Loucy (cell line): ENCODE data around the gene PRDM5.
"Not testable (repeated sequence)": the region's sequence is repeated elsewhere in the genome, so short reads cannot be mapped to it uniquely, and the experiment has no call there.

Experiments used
- H2AFZ ChIP-seq: fragments of 200-600 bp; sonication (generic); 2 replicates; pipeline ENCODE4 v1.6.0; 2016; ENCODE audit warnings: antibody characterized with exemption, mild to moderate bottlenecking, low read length, moderate library complexity
- H3F3A ChIP-seq: fragments of 200-600 bp; 2 replicates; pipeline ENCODE4 v1.6.0; 2016; ENCODE audit warnings: antibody characterized with exemption, low read depth, mild to moderate bottlenecking
- H3K27me3 ChIP-seq: fragments of 200-600 bp; sonication (generic); 2 replicates; pipeline ENCODE4 v1.6.1; 2014; ENCODE audit warnings: low read length, mild to moderate bottlenecking; ENCODE audit not compliant: insufficient read depth, poor library complexity, severe bottlenecking
- H3K36me3 ChIP-seq: fragments of 200-600 bp; sonication (generic); 2 replicates; pipeline ENCODE4 v1.6.1; 2016; ENCODE audit warnings: low read length; ENCODE audit not compliant: insufficient read depth
- H3K4me1 ChIP-seq: fragments of 200-600 bp; sonication (generic); 2 replicates; pipeline ENCODE4 v1.5.1; 2014; ENCODE audit warnings: low read length, mild to moderate bottlenecking; ENCODE audit not compliant: insufficient read depth, poor library complexity, severe bottlenecking
- H3K4me2 ChIP-seq: fragments of 200-600 bp; sonication (generic); 2 replicates; pipeline ENCODE4 v1.6.0; 2014; ENCODE audit warnings: antibody characterized with exemption, low read length, low read depth, mild to moderate bottlenecking; ENCODE audit not compliant: poor library complexity, severe bottlenecking
- H3K4me3 ChIP-seq: fragments of 200-600 bp; sonication (generic); 2 replicates; pipeline ENCODE4 v1.5.1; 2014; ENCODE audit warnings: low read length, mild to moderate bottlenecking, mixed read lengths; ENCODE audit not compliant: poor library complexity, severe bottlenecking
- H3K79me2 ChIP-seq: fragments of 200-600 bp; sonication (generic); 2 replicates; pipeline ENCODE4 v1.6.1; 2014; ENCODE audit warnings: low read length; ENCODE audit not compliant: insufficient read depth
- H3K9ac ChIP-seq: fragments of 200-600 bp; sonication (generic); 2 replicates; pipeline ENCODE4 v1.6.0; 2014; ENCODE audit warnings: mild to moderate bottlenecking, low read depth, low read length, moderate library complexity; ENCODE audit not compliant: poor library complexity, severe bottlenecking
- H3K9me2 ChIP-seq: fragments of 200-600 bp; sonication (generic); replicated peaks from 2 replicates; pipeline ENCODE4 v1.6.1; 2016; ENCODE audit warnings: low read depth, low read length, mixed read lengths
- H3K9me3 ChIP-seq: fragments of 200-600 bp; sonication (generic); 2 replicates; pipeline ENCODE4 v1.6.1; 2014; ENCODE audit warnings: mild to moderate bottlenecking, antibody characterized with exemption, low read length, low read depth; ENCODE audit not compliant: insufficient read depth
- H4K20me1 ChIP-seq: fragments of 200-600 bp; sonication (generic); 2 replicates; pipeline ENCODE4 v1.6.0; 2014; ENCODE audit warnings: antibody characterized with exemption, low read length, mild to moderate bottlenecking; ENCODE audit not compliant: insufficient read depth, poor library complexity, severe bottlenecking
- EZH2phosphoT487 ChIP-seq: fragments of 200-600 bp; IDR thresholded peaks from 2 replicates; pipeline ENCODE4 v1.6.1; 2018; ENCODE audit warnings: antibody characterized with exemption, mild to moderate bottlenecking, moderate library complexity, borderline replicate concordance
- TF ChIP-seq, protein P1 (sequence below): fragments of 200-600 bp; sonication (generic); conservative IDR thresholded peaks from 2 replicates; pipeline ENCODE4 v1.5.1; 2014; ENCODE audit warnings: mild to moderate bottlenecking, antibody characterized with exemption, low read length

The PRDM5 gene

DNA sequence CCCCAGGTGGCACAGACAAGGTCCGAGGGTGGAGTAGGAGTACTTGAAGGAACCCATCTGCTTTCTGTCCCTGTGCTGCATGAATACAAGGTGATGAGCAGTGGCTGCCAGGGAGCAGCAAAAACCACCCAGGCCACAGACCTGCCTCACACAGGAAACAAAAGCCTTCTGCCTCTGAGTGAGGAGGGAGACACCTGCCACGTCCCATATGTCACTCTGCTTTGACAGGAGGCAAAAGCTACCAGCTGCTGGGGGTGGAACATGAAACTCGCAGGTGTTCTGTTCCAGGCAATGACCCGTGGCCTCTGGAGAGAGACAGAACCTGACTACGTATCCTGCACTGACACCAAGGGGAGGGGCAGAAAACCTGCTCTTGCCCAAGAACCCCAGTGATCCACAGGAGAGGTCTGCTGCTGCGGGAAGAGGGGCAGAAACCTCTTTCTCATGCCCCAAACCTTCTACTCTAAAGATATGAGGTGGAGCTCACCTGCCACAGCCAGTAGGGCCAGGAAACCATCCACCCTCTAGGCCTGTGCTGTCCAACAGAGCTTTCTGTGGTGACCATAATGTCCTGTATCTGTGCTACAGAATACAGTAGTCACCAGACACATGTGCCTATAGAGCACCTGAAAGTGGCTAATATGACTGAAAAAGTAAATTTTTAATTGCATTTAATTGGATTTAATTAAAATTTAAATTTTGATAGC is 172.9 kb downstream of the PRDM5 start:
- Histone ChIP-seq H3K9me2 (no peaks in the 10 kb centered on the region), H4K20me1 (no peaks in the 10 kb centered on the region), H3K9me3 (no peaks in the 10 kb centered on the region), H3K79me2 (no peaks in the 10 kb centered on the region), H2AFZ (no peak overlapping the region), H3K4me2 (no peak overlapping the region), H3K9ac (no peak overlapping the region), H3K36me3 (no peaks in the 10 kb centered on the region), H3K4me1 (no peaks in the 10 kb centered on the region), H3K4me3 (no peak overlapping the region), H3K27me3 (no peaks in the 10 kb centered on the region), H3F3A (no peaks in the 10 kb centered on the region)
- TF ChIP-seq, protein P1, sequence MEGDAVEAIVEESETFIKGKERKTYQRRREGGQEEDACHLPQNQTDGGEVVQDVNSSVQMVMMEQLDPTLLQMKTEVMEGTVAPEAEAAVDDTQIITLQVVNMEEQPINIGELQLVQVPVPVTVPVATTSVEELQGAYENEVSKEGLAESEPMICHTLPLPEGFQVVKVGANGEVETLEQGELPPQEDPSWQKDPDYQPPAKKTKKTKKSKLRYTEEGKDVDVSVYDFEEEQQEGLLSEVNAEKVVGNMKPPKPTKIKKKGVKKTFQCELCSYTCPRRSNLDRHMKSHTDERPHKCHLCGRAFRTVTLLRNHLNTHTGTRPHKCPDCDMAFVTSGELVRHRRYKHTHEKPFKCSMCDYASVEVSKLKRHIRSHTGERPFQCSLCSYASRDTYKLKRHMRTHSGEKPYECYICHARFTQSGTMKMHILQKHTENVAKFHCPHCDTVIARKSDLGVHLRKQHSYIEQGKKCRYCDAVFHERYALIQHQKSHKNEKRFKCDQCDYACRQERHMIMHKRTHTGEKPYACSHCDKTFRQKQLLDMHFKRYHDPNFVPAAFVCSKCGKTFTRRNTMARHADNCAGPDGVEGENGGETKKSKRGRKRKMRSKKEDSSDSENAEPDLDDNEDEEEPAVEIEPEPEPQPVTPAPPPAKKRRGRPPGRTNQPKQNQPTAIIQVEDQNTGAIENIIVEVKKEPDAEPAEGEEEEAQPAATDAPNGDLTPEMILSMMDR = no peak
- TF ChIP-seq EZH2phosphoT487 = no peak

- H3K27me3 ChIP-seq, H3K4me1 ChIP-seq, H3K9me2 ChIP-seq, H3K4me2 ChIP-seq, H3K79me2 ChIP-seq, H3K9ac ChIP-seq, H3K9me3 ChIP-seq, H4K20me1 ChIP-seq, H3K36me3 ChIP-seq, H3F3A ChIP-seq, H3K4me3 ChIP-seq, H2AFZ ChIP-seq: not testable (repeated sequence)
Observed at GRCh38 chr4:120741636-120742035, 180.9 kb downstream of the PRDM5 start.

GRCh38 chr4:120736312-120736711 is 186.2 kb downstream of the PRDM5 start:
- Histone ChIP-seq H3K27me3 (no peaks in the 10 kb centered on the region), H3K36me3 (no peaks in the 10 kb centered on the region), H3K4me3 (no peak overlapping the region), H2AFZ (no peak overlapping the region), H3K79me2 (no peaks in the 10 kb centered on the region), H3K4me2 (no peak overlapping the region), H3F3A (no peaks in the 10 kb centered on the region), H3K9ac (no peak overlapping the region), H3K9me2 (no peaks in the 10 kb centered on the region), H3K9me3 (no peaks in the 10 kb centered on the region; the same call in 1 of the 2 replicates), H4K20me1 (no peaks in the 10 kb centered on the region), H3K4me1 (no peaks in the 10 kb centered on the region)
- TF ChIP-seq, protein P1 = no peak
- no peak for TF ChIP-seq EZH2phosphoT487

- Histone ChIP-seq H3K4me2 (no peak overlapping the region), H3K9me3 (no peaks in the 10 kb centered on the region), H3F3A (no peaks in the 10 kb centered on the region), H2AFZ (no peak overlapping the region), H3K4me3 (no peak overlapping the region), H3K27me3 (no peaks in the 10 kb centered on the region), H3K4me1 (no peaks in the 10 kb centered on the region), H4K20me1 (no peaks in the 10 kb centered on the region), H3K36me3 (no peaks in the 10 kb centered on the region), H3K9me2 (no peaks in the 10 kb centered on the region), H3K9ac (no peak overlapping the region), H3K79me2 (no peaks in the 10 kb centered on the region)
- TF ChIP-seq, protein P1 = no peak
- TF ChIP-seq EZH2phosphoT487 = no peak
Observed at GRCh38 chr4:120733968-120734367, 188.6 kb downstream of the PRDM5 start.
